Chondrocyte (in vitro differentiated cells): ENCODE results near the gene CCDC120. TPM values are rescaled to one million over a fixed set of nuclear protein-coding genes. Genes with fewer than 3 reads are reported as not detected.

Experiments used
- DNase-seq: peaks from one replicate; pipeline ENCODE4 v3.0.0; 2021; ENCODE audit warnings: mixed read lengths, low spot score
- H3K27ac Mint-ChIP-seq: one replicate; pipeline ENCODE4 v1.8.0; 2021; ENCODE audit warnings: mild to moderate bottlenecking, moderate library complexity, mixed read lengths; ENCODE audit not compliant: unreplicated experiment
- H3K27me3 Mint-ChIP-seq: 2 replicates; pipeline ENCODE4 v1.8.0; 2021; ENCODE audit warnings: low read depth, mixed read lengths
- H3K36me3 Mint-ChIP-seq: 2 replicates; pipeline ENCODE4 v1.8.0; 2021; ENCODE audit warnings: low read depth, mixed read lengths
- H3K4me1 Mint-ChIP-seq: 2 replicates; pipeline ENCODE4 v1.8.0; 2021; ENCODE audit warnings: low read depth, mild to moderate bottlenecking, mixed read lengths
- H3K4me3 Mint-ChIP-seq: one replicate; pipeline ENCODE4 v1.8.0; 2021; ENCODE audit warnings: mild to moderate bottlenecking, moderate library complexity, mixed read lengths; ENCODE audit not compliant: unreplicated experiment
- H3K9me3 Mint-ChIP-seq: 2 replicates; pipeline ENCODE4 v1.8.0; 2021; ENCODE audit warnings: low read depth, mixed read lengths
- CTCF ChIP-seq: fragments of 200-600 bp; sonication (generic); IDR thresholded peaks from 2 replicates; pipeline ENCODE4 v1.5.0; 2021; ENCODE audit warnings: antibody characterized with exemption, mild to moderate bottlenecking, moderate library complexity
- long read RNA-seq: library from polyadenylated mRNA; stranded (forward); transcript quantifications from one replicate; pipeline ENCODE4 v2.0.0, GENCODE V29; 2021
- total RNA-seq: library from RNA; stranded (reverse); gene quantifications from 3 replicates; pipeline ENCODE4 v1.2.1, GENCODE V29; 2021

CCDC120 gene
- total RNA-seq: 6.9 to 7.7 TPM (median 7.3 TPM) in 3 replicates
- long read RNA-seq, partial matches to known transcripts: 1 of 6 reads
- long read RNA-seq, other reads (novel, unspliced or antisense): 3 of 6 reads

DNA sequence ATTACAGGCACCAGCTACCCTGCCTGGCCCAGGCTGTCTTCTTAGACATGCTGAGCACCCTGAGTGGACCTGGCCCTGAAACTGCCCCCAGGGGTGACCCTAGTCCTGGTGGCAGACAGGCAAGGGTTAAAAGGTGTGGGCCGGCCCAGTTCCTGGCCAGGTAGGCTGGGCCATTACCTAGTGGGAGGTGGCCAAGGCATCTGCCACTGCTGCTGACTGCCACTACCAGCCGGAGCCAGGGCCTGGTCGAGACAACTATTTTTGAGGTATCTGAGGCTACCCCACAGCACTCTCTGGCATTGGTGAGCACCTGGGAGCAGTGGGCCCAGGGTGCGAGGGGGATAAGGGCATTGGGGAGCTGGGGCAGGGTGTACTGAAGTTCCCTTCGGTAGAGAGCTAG lies at the start of gene CCDC120:
TSS of gene CCDC120 (plus strand) at position 206 of the 400 bp plus-strand sequence. CDS start 3,043 bp downstream, outside the sequence.
- DNase-seq: no peak
- H3K9me3 Mint-ChIP-seq: peaks cover 14% of the 10 kb centered on the region
- no peak for TF ChIP-seq CTCF
- H3K4me3 Mint-ChIP-seq: no peak within 1 kb of the TSS
- no peaks in the 10 kb centered on the region for H3K27me3 Mint-ChIP-seq
- no peaks in the 10 kb centered on the region for H3K36me3 Mint-ChIP-seq
- no peak within 1 kb of the TSS for H3K27ac Mint-ChIP-seq
- H3K4me1 Mint-ChIP-seq: peaks cover 25% of the 10 kb centered on the region

DNA sequence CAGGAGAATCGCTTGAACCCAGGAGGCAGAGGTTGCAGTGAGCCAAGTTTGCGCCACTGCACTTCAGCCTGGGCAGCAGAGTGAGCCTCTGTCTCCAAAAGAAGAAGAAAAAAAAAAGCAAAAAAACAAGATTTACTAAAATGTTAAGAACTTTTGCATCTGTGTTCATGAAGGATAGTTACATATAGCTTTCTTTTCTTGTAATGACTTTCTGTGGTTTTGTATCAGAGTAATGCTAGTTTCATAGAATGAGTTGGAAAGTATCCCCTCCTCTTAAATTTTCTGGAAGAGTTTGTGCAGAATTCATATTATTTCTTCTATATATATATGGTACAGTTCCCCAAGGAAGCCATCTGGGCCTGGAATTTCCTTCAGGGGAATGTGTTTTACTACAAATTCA lies 39.7 kb upstream of the CCDC120 start:
- TF ChIP-seq CTCF: no peak
- H3K4me3 Mint-ChIP-seq: no peak overlapping the region
- no peaks in the 10 kb centered on the region for H3K27me3 Mint-ChIP-seq
- no peaks in the 10 kb centered on the region for H3K9me3 Mint-ChIP-seq
- H3K4me1 Mint-ChIP-seq: no peaks in the 10 kb centered on the region
- H3K27ac Mint-ChIP-seq: no peak overlapping the region
- no peaks in the 10 kb centered on the region for H3K36me3 Mint-ChIP-seq
- no peak for DNase-seq

DNA sequence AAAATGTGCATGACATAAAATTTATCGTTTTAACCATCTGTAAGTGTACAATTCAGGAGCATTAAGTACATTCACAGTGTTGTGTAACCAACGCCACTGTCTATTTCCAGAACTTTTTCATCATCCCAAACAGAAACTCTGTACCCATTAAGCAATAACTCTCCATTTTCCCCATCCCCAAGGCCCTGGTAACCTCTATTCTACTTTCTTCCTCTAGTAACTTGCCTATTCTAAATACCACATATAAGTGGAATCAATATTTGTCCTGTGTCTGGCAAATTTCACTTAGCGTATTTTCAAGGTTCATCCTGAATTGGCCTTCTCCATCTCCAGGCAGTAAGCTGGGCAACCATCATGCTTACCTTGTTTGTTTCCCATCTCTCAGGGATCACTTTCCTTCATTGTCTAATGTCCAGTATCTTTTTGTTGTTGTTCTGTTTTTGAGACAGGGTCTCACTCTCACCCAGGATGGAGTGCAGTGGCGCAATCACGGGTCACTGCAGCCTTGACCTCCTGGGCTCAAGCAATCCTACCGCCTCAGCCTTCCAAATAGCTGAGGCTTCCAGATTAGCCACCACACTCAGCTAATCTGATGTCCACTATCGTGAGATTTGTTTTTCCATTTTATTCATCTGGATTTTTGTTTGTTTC lies 39.1 kb upstream of the CCDC120 start:
- Mint-ChIP-seq H3K4me1 (no peaks in the 10 kb centered on the region), H3K9me3 (peaks cover 3% of the 10 kb centered on the region)
- no peak for TF ChIP-seq CTCF

DNA sequence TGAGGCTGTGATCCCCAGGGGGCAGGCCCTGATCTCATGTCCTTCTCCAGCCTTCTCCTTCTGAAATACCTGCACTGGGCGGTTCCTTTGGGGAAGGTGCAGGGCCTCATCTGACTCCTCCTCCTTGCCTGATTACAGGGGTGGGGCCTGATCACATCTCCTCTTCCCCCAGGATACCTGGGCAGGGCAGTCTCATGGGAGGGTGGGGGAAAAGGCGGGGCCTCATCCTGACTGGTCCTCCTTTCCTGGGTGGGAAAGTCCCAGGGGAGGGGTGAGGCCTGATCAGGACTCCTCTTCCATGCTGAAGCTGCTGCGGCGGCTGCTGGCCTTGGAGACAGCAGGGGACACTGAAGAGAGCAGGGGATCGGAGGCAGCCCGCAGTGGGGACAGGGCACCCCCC lies 28.9 kb upstream of the CCDC120 start:
- TF ChIP-seq CTCF: no peak
- no peak for DNase-seq
- Mint-ChIP-seq H3K4me3 (no peak overlapping the region), H3K27ac (no peak overlapping the region), H3K9me3 (peaks cover 5% of the 10 kb centered on the region), H3K4me1 (peaks cover 14% of the 10 kb centered on the region), H3K36me3 (peaks cover 20% of the 10 kb centered on the region), H3K27me3 (no peaks in the 10 kb centered on the region)

More for the DNA sequence above, 39.1 kb upstream of the CCDC120 start:
- Mint-ChIP-seq H3K27me3 (no peaks in the 10 kb centered on the region), H3K27ac (no peak overlapping the region), H3K36me3 (peaks cover 2% of the 10 kb centered on the region), H3K4me3 (no peak overlapping the region)
- no peak for DNase-seq

- H3K27me3 Mint-ChIP-seq: no peaks in the 10 kb centered on the region
- H3K36me3 Mint-ChIP-seq: peaks cover 20% of the 10 kb centered on the region
- H3K9me3 Mint-ChIP-seq: peaks cover 5% of the 10 kb centered on the region
- DNase-seq: no peak
- TF ChIP-seq CTCF: no peak
- H3K4me3 Mint-ChIP-seq: no peak overlapping the region
- H3K4me1 Mint-ChIP-seq: peaks cover 15% of the 10 kb centered on the region
- H3K27ac Mint-ChIP-seq: no peak overlapping the region
These were observed 28.5 kb upstream of the CCDC120 start for GRCh38 chrX:49030283-49030682.
